ENCODE measurements around the gene CYFIP2.

Gene CYFIP2

GRCh38 chr5:157245476-157245875 is 20.4 kb upstream of the CYFIP2 start:
- Histone ChIP-seq H3K79me2 (ENCODE audit: insufficient read depth, low read length) (no peaks in the 10 kb centered on the region), H3K36me3 (ENCODE audit: insufficient read depth, low read length) (peaks cover 93% of the 10 kb centered on the region), H2AFZ (ENCODE audit: low read length) (no peak overlapping the region), H3K27me3 (ENCODE audit: insufficient read depth, low read length) (no peaks in the 10 kb centered on the region), H3K27ac (ENCODE audit: low read depth, low read length, poor library complexity, severe bottlenecking) (no peak overlapping the region), H4K20me1 (ENCODE audit: insufficient read depth, low read length) (no peaks in the 10 kb centered on the region), H3K9ac (ENCODE audit: low read length) (no peak overlapping the region), H3K9me2 (ENCODE audit: low read depth, low read length) (no peaks in the 10 kb centered on the region), H3K4me3 (ENCODE audit: low read depth, low read length, poor library complexity, severe bottlenecking) (no peak overlapping the region), H3K4me2 (ENCODE audit: low read length) (no peak overlapping the region), H3K4me1 (ENCODE audit: insufficient read depth, low read length, severe bottlenecking) (no peaks in the 10 kb centered on the region), H3F3A (ENCODE audit: insufficient read depth, low read length) (no peaks in the 10 kb centered on the region), H3K9me3 (ENCODE audit: low read length) (no peaks in the 10 kb centered on the region)
- TF ChIP-seq EZH2 (IDR thresholded peaks at IDR 0.05; ENCODE audit: borderline replicate concordance, low read length) (no peak), CTCF (IDR thresholded peaks at IDR 0.05; ENCODE audit: low read length) (no peak)

GRCh38 chr5:157245886-157246285 is 20.0 kb upstream of the CYFIP2 start:
- no peaks in the 10 kb centered on the region for H3K79me2 ChIP-seq (ENCODE audit: insufficient read depth, low read length)
- peaks cover 94% of the 10 kb centered on the region for H3K36me3 ChIP-seq (ENCODE audit: insufficient read depth, low read length)
- H3K9ac ChIP-seq (ENCODE audit: low read length), result no peak overlapping the region
- no peaks in the 10 kb centered on the region for H3F3A ChIP-seq (ENCODE audit: insufficient read depth, low read length)
- H3K4me2 ChIP-seq (ENCODE audit: low read length), result no peak overlapping the region
- no peaks in the 10 kb centered on the region for H3K27me3 ChIP-seq (ENCODE audit: insufficient read depth, low read length)
- H2AFZ ChIP-seq (ENCODE audit: low read length), result no peak overlapping the region
- no peaks in the 10 kb centered on the region for H3K4me1 ChIP-seq (ENCODE audit: insufficient read depth, low read length, severe bottlenecking)
- TF ChIP-seq EZH2 (IDR thresholded peaks at IDR 0.05; ENCODE audit: borderline replicate concordance, low read length) (no peak), CTCF (IDR thresholded peaks at IDR 0.05; ENCODE audit: low read length) (no peak)
- H4K20me1 ChIP-seq (ENCODE audit: insufficient read depth, low read length), result no peaks in the 10 kb centered on the region
- H3K27ac ChIP-seq (ENCODE audit: low read depth, low read length, poor library complexity, severe bottlenecking), result no peak overlapping the region
- H3K9me2 ChIP-seq (ENCODE audit: low read depth, low read length), result no peaks in the 10 kb centered on the region
- no peak overlapping the region for H3K4me3 ChIP-seq (ENCODE audit: low read depth, low read length, poor library complexity, severe bottlenecking)
- H3K9me3 ChIP-seq (ENCODE audit: low read length), result no peaks in the 10 kb centered on the region

- no peaks in the 10 kb centered on the region for H3K4me1 ChIP-seq (ENCODE audit: insufficient read depth, low read length, severe bottlenecking)
- H3K9me2 ChIP-seq (ENCODE audit: low read depth, low read length), result no peaks in the 10 kb centered on the region
- H3F3A ChIP-seq (ENCODE audit: insufficient read depth, low read length), result no peaks in the 10 kb centered on the region
- no peaks in the 10 kb centered on the region for H3K27me3 ChIP-seq (ENCODE audit: insufficient read depth, low read length)
- peaks cover 90% of the 10 kb centered on the region for H3K36me3 ChIP-seq (ENCODE audit: insufficient read depth, low read length)
- H2AFZ ChIP-seq (ENCODE audit: low read length), result no peak overlapping the region
- H3K4me2 ChIP-seq (ENCODE audit: low read length), result no peak overlapping the region
- H4K20me1 ChIP-seq (ENCODE audit: insufficient read depth, low read length), result no peaks in the 10 kb centered on the region
- TF ChIP-seq EZH2 (IDR thresholded peaks at IDR 0.05; ENCODE audit: borderline replicate concordance, low read length) (no peak), CTCF (IDR thresholded peaks at IDR 0.05; ENCODE audit: low read length) (no peak)
- no peak overlapping the region for H3K9ac ChIP-seq (ENCODE audit: low read length)
- H3K9me3 ChIP-seq (ENCODE audit: low read length), result no peaks in the 10 kb centered on the region
- no peak overlapping the region for H3K27ac ChIP-seq (ENCODE audit: low read depth, low read length, poor library complexity, severe bottlenecking)
- no peaks in the 10 kb centered on the region for H3K79me2 ChIP-seq (ENCODE audit: insufficient read depth, low read length)
- no peak overlapping the region for H3K4me3 ChIP-seq (ENCODE audit: low read depth, low read length, poor library complexity, severe bottlenecking)
Measured at GRCh38 chr5:157247267-157247666, 18.7 kb upstream of the CYFIP2 start.
